Caco-2 (cell line): ENCODE results near the gene NALCN. TPM values are rescaled to one million over a fixed set of nuclear protein-coding genes. Genes with fewer than 3 reads are reported as not detected.

Experiments used
- BruUV-seq: library from RNA; stranded (reverse); fragments of 400-500 nt; replicated peaks from 2 replicates; lab custom pipeline; 2021; lab: Mats Ljungman, UMichigan
- CTCF ChIA-PET: fragments of 300-600 bp; sonication (Branson Sonifier 250); formaldehyde crosslinking; loops from one replicate; lab custom pipeline; 2022; ENCODE audit warnings: antibody characterized with exemption; lab: Charles Lee
- POLR2A ChIA-PET: fragments of 300-600 bp; sonication (Branson Sonifier 250); formaldehyde crosslinking; loops from one replicate; lab custom pipeline; 2022; ENCODE audit warnings: antibody characterized with exemption; lab: Charles Lee
- DNase-seq, 2 experiments: peaks; one replicate each; pipeline versions ENCODE4 v3.0.0 to v3.0.0-alpha.2; 2020 to 2022
- H3K27me3 ChIP-seq: replicated peaks from 2 replicates; pipeline ENCODE4 v1.6.0; 2011; ENCODE audit warnings: low read length; ENCODE audit not compliant: control insufficient read depth, insufficient read depth
- H3K36me3 ChIP-seq: 2 replicates; pipeline ENCODE4 v1.5.1; 2011; ENCODE audit warnings: low read length; ENCODE audit not compliant: control insufficient read depth, insufficient read depth
- H3K4me1 ChIP-seq: fragments of 250-450 bp; sonication (Bioruptor Pico); 2 replicates; pipeline ENCODE4 v1.5.1; 2020; ENCODE audit warnings: mild to moderate bottlenecking
- H3K4me3 ChIP-seq: 2 replicates; pipeline ENCODE4 v1.5.1; 2011; ENCODE audit warnings: low read depth, mild to moderate bottlenecking, control low read depth, low read length
- H3K9me3 ChIP-seq: fragments of 250-450 bp; sonication (Bioruptor Pico); 2 replicates; pipeline ENCODE4 v1.5.1; 2020; ENCODE audit warnings: mild to moderate bottlenecking, moderate library complexity
- H3K27ac Mint-ChIP-seq: one replicate; pipeline ENCODE4 v1.8.0; 2022; ENCODE audit warnings: mixed read lengths; ENCODE audit not compliant: unreplicated experiment
- H3K27me3 Mint-ChIP-seq: one replicate; pipeline ENCODE4 v1.8.0; 2022; ENCODE audit warnings: mixed read lengths; ENCODE audit not compliant: insufficient read depth, unreplicated experiment
- H3K36me3 Mint-ChIP-seq: one replicate; pipeline ENCODE4 v1.8.0; 2022; ENCODE audit warnings: mild to moderate bottlenecking, mixed read lengths; ENCODE audit not compliant: insufficient read depth, unreplicated experiment
- H3K4me1 Mint-ChIP-seq: one replicate; pipeline ENCODE4 v1.8.0; 2022; ENCODE audit warnings: low read depth, mixed read lengths; ENCODE audit not compliant: unreplicated experiment
- H3K4me3 Mint-ChIP-seq: one replicate; pipeline ENCODE4 v1.8.0; 2022; ENCODE audit warnings: mild to moderate bottlenecking, moderate library complexity, mixed read lengths; ENCODE audit not compliant: unreplicated experiment
- H3K9me3 Mint-ChIP-seq: one replicate; pipeline ENCODE4 v1.8.0; 2022; ENCODE audit warnings: mixed read lengths; ENCODE audit not compliant: unreplicated experiment
- CTCF ChIP-seq, 2 experiments: fragments of 200-600 bp in 1 of 2; IDR thresholded peaks; 1 replicate in 1 of 2; 2 replicates in 1 of 2; pipeline versions ENCODE4 v1.5.1 to v1.8.0; 2011 to 2022; ENCODE audit warnings: antibody characterized with exemption in 1 of 2, control low read depth in 1 of 2, inconsistent platforms in 1 of 2, low read depth in 1 of 2, low read length in 1 of 2, mild to moderate bottlenecking in 1 of 2, moderate library complexity in 1 of 2; ENCODE audit not compliant: insufficient read depth in 1 of 2, severe bottlenecking in 1 of 2, unreplicated experiment in 1 of 2
- intact Hi-C: fragments of 100-400 bp; cut with micrococcal nuclease; formaldehyde crosslinking; loops from one replicate; pipeline ENCODE4 v1.10.0; 2022; ENCODE audit not compliant: unreplicated experiment
- total RNA-seq: library from RNA; stranded (reverse); gene quantifications from 2 replicates; pipeline ENCODE4 v1.2.3, GENCODE V29; 2022

NALCN gene
- total RNA-seq, 1 experiment from 2014 or later, result not detected

- ChIA-PET POLR2A (no interaction called here), CTCF (no interaction called here)
- Mint-ChIP-seq H3K27ac (no peak overlapping the region), H3K36me3 (no peaks in the 10 kb centered on the region), H3K4me3 (no peak overlapping the region), H3K9me3 (no peaks in the 10 kb centered on the region), H3K27me3 (no peaks in the 10 kb centered on the region), H3K4me1 (no peaks in the 10 kb centered on the region)
- intact Hi-C loops, result no loop called here
- H3K4me1 ChIP-seq, result no peaks in the 10 kb centered on the region
- no peak overlapping the region for H3K4me3 ChIP-seq
- no peaks in the 10 kb centered on the region for H3K36me3 ChIP-seq
- DNase-seq, result no peak
- no TSS peak for BruUV-seq
- H3K9me3 ChIP-seq, result no peaks in the 10 kb centered on the region
- H3K27me3 ChIP-seq, result no peaks in the 10 kb centered on the region
- TF ChIP-seq CTCF (IDR thresholded peaks at IDR 0.05; ENCODE audit: insufficient read depth in 1 of 2, low read depth in 1 of 2, low read length in 1 of 2, severe bottlenecking in 1 of 2, unreplicated experiment in 1 of 2), result no peak
Measured at GRCh38 chr13:101417501-101417900, 1.2 kb upstream of the NALCN start.

GRCh38 chr13:101417043-101417406 is 717 bp upstream of the NALCN start:
- intact Hi-C loops, result no loop called here
- Mint-ChIP-seq H3K9me3 (no peaks in the 10 kb centered on the region), H3K27me3 (no peaks in the 10 kb centered on the region), H3K4me3 (no peak overlapping the region), H3K4me1 (no peaks in the 10 kb centered on the region), H3K36me3 (no peaks in the 10 kb centered on the region), H3K27ac (no peak overlapping the region)
- Histone ChIP-seq H3K36me3 (no peaks in the 10 kb centered on the region), H3K27me3 (no peaks in the 10 kb centered on the region), H3K9me3 (no peaks in the 10 kb centered on the region), H3K4me1 (no peaks in the 10 kb centered on the region), H3K4me3 (no peak overlapping the region)
- DNase-seq, result no peak
- BruUV-seq, result no TSS peak
- CTCF ChIA-PET, result no interaction called here
- no peak for TF ChIP-seq CTCF (IDR thresholded peaks at IDR 0.05; ENCODE audit: insufficient read depth in 1 of 2, low read depth in 1 of 2, low read length in 1 of 2, severe bottlenecking in 1 of 2, unreplicated experiment in 1 of 2)
- POLR2A ChIA-PET, result no interaction called here

GRCh38 chr13:101415358-101416174 is 742 bp downstream of the NALCN start:
- no peaks in the 10 kb centered on the region for H3K36me3 Mint-ChIP-seq
- H3K9me3 ChIP-seq, result no peaks in the 10 kb centered on the region
- H3K4me3 ChIP-seq, result no peak overlapping the region
- no peaks in the 10 kb centered on the region for H3K4me1 Mint-ChIP-seq
- BruUV-seq, result no TSS peak
- no peak overlapping the region for H3K27ac Mint-ChIP-seq
- no peaks in the 10 kb centered on the region for H3K9me3 Mint-ChIP-seq
- no peaks in the 10 kb centered on the region for H3K27me3 Mint-ChIP-seq
- no peak overlapping the region for H3K4me3 Mint-ChIP-seq
- intact Hi-C loops, result no loop called here
- CTCF ChIA-PET, result no interaction called here
- no peaks in the 10 kb centered on the region for H3K27me3 ChIP-seq
- POLR2A ChIA-PET, result no interaction called here
- H3K36me3 ChIP-seq, result no peaks in the 10 kb centered on the region
- no peak for DNase-seq
- TF ChIP-seq CTCF (IDR thresholded peaks at IDR 0.05; ENCODE audit: insufficient read depth in 1 of 2, low read depth in 1 of 2, low read length in 1 of 2, severe bottlenecking in 1 of 2, unreplicated experiment in 1 of 2), result no peak
- H3K4me1 ChIP-seq, result no peaks in the 10 kb centered on the region
